ENCODE measurements around the gene SNAI3.

SNAI3 gene

GRCh38 chr16:88635671-88636319 is 50.5 kb downstream of the SNAI3 start:
- DNase-seq (ENCODE audit: low spot score) (no peak), FAIRE-seq (no peak)

DNA sequence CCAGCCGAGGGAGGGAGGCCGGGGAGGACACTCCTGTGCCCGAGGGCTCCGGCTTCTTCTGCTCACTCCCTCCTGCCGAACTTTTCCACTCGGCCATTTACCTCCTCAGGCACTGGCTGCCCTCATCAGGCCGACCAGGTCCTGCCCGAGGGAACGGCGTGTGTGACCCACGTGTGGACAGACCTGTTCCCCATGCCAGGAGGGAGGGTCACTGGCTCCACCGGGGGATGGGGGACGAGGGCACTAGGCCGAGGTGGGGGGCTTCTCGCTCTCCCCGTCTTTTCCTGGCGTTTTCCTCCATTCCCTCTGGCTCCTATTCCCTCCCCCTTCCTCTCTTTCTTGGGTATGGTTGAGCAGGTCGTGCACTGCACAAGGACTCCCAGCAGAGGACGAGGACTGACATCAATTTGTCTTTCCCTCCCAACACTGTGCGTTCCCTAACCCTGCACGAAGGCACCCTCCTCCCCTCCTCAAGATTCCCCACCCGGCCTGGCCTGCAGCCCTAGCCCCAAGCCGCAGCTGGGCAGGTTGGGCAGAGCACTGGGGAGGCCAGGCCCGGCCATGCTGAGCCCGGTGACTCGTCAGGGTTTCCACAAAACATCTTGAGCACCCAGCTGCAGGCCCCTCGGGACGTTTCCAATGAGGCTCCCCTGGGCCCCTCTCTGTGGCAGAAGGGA is 51.2 kb downstream of the SNAI3 start:
- FAIRE-seq, result no peak

GRCh38 chr16:88634141-88634993 is 51.9 kb downstream of the SNAI3 start:
- DNase-seq (ENCODE audit: low spot score) (no peak), FAIRE-seq (no peak)

More for the DNA sequence above, 51.2 kb downstream of the SNAI3 start:
- no peak for DNase-seq (ENCODE audit: low spot score)

DNA sequence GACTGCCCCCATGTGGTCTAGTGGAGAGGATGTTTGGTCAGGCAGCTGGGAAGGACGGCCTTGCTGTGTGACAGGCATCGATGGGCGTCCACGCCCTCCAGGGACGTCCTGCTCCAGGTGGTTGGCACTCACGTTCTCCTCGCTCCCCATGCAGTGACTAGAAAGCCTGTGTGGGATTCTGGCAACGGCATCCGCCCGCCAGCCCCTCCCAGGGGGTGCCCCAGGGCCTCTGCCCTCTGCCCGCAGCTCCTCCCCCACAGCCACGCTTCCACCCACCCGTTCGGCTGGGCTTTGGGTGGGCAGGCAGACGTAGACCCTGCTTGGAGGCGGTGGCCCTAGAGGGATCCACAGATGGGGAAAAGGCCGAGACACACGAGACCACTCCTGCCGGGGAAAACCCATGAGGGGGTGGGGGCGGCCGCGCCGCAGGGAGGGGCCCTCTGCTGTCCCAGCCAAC is 52.6 kb downstream of the SNAI3 start:
- peak; percentile 25 for DNase-seq (ENCODE audit: low spot score)
- FAIRE-seq, result no peak

- FAIRE-seq (no peak), DNase-seq (ENCODE audit: low spot score) (no peak)
Measured at GRCh38 chr16:88632587-88632930, 53.7 kb downstream of the SNAI3 start.

- DNase-seq (ENCODE audit: low spot score) (no peak), FAIRE-seq (no peak)
Measured at GRCh38 chr16:88631920-88632586, 54.3 kb downstream of the SNAI3 start.

- FAIRE-seq, result no peak
- DNase-seq (ENCODE audit: low spot score), result no peak
Measured at GRCh38 chr16:88631384-88631783, 54.9 kb downstream of the SNAI3 start.

GRCh38 chr16:88630941-88631340 is 55.4 kb downstream of the SNAI3 start:
- no peak for FAIRE-seq

DNA sequence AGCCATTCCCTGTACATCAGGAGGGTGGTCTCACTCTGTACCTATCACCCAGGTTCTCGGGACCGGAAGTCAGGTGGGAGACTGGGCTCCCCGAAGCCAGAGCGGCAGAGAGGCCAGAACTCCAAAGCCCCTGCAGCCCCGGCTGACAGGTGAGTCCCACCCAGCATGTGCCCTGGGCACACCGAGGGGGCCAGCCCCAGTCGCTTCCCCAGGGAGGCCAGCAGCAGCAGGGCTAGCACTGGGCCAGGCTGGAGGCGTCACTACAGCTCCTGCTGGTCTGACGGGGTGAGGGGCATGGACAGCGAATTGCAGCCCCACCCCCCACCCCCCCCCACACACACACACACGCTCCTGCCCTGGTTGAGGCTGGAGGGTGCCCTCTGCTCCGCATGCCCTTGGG is 55.9 kb downstream of the SNAI3 start:
- FAIRE-seq, result no peak
- no peak for DNase-seq (ENCODE audit: low spot score)

More at GRCh38 chr16:88630941-88631340, 55.4 kb downstream of the SNAI3 start:
- DNase-seq (ENCODE audit: low spot score), result no peak

DNA sequence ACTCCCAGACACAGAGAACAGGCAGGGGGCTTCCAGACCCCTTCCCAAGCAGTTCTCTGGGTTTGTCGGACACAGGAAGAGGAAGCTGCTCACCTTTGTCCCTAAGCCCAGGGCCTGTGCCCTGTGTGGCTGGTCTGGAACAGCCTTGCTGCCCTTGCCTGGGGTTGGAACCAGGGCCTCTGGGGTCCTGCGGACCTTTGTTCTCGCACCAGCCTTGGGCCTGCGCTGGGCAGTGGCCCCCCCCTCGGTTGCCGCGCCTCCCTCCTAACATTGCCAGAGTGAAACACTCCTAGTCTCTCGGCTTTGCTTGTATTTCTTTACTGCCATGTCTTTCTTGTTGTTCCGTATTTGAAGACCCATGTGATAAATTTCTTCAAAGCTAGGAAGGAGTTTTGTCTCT is 56.5 kb downstream of the SNAI3 start:
- FAIRE-seq (no peak), DNase-seq (ENCODE audit: low spot score) (no peak)

- peak; percentile 36 for DNase-seq (ENCODE audit: low spot score)
- FAIRE-seq, result no peak
Measured at GRCh38 chr16:88628512-88628974, 57.8 kb downstream of the SNAI3 start.

Data from urothelium cell line (cell line).